ENCODE results near the gene C20orf204.

C20orf204 gene

DNA sequence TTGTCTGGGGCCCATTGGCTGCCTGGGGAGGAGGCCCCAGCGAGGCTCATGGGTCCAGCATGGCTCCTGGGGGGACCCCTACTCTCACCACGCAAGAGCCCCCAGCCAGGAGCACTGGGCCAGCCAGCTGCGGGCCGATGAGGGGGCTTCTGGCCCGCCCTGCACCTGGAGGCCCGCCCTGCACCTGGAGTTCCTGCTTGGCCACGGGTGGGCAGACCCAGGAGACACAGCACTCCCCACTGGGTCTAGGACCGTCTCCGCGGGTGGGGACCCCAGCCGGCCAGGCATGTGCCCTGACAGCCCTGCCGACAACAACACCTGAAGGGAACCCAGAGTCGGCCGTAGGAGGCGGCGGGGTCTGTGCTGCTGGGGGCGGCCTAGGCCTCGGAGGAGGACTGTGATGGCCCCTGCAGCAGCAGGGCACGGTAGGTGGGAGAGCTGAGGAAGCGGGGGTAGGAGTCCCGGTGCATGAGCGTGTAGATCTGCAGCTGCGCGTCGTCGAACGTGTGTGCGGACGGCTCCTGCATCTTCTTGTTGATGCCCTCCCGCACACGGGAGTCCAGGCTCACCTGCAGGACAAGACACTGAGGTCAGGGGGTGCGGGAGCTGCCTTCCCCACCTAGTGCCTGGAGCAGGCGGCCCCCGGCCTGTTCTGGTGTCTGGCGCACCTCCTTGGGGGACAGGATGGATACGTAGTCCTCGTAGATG, 37.6 kb downstream of the C20orf204 start:
- H3K9me3 ChIP-seq (ENCODE audit: insufficient read depth, low read length) = no peaks in the 10 kb centered on the region
- TF ChIP-seq EZH2phosphoT487 (IDR thresholded peaks at IDR 0.05; ENCODE audit: low read depth) = no peak
- H3K79me2 ChIP-seq (ENCODE audit: low read length) = peaks cover 27% of the 10 kb centered on the region
- H3K27me3 ChIP-seq (ENCODE audit: low read depth, low read length) = no peaks in the 10 kb centered on the region
- H2AFZ ChIP-seq (ENCODE audit: low read depth, low read length) = no peak overlapping the region
- no peak overlapping the region for H3K4me3 ChIP-seq (ENCODE audit: low read length)
- H3K27ac ChIP-seq (ENCODE audit: low read length) = no peak overlapping the region
- no peaks in the 10 kb centered on the region for H4K20me1 ChIP-seq (ENCODE audit: insufficient read depth, low read length)
- peaks cover 25% of the 10 kb centered on the region for H3K4me1 ChIP-seq (ENCODE audit: low read length)
- H3K36me3 ChIP-seq (replicated peaks; ENCODE audit: low read depth, low read length) = peaks cover 19% of the 10 kb centered on the region
- no peak overlapping the region for H3K9ac ChIP-seq (ENCODE audit: low read length)
- H3K4me2 ChIP-seq (ENCODE audit: low read length) = no peak overlapping the region

- Histone ChIP-seq H3K4me3 (ENCODE audit: low read length) (no peak overlapping the region), H3K27me3 (ENCODE audit: low read depth, low read length) (no peaks in the 10 kb centered on the region), H2AFZ (ENCODE audit: low read depth, low read length) (no peak overlapping the region), H3K27ac (ENCODE audit: low read length) (no peak overlapping the region), H4K20me1 (ENCODE audit: insufficient read depth, low read length) (no peaks in the 10 kb centered on the region), H3K4me1 (ENCODE audit: low read length) (peaks cover 25% of the 10 kb centered on the region), H3K9ac (ENCODE audit: low read length) (no peak overlapping the region), H3K36me3 (replicated peaks; ENCODE audit: low read depth, low read length) (peaks cover 19% of the 10 kb centered on the region), H3K9me3 (ENCODE audit: insufficient read depth, low read length) (no peaks in the 10 kb centered on the region), H3K79me2 (ENCODE audit: low read length) (peaks cover 34% of the 10 kb centered on the region), H3K4me2 (ENCODE audit: low read length) (no peak overlapping the region)
- TF ChIP-seq, protein P1, sequence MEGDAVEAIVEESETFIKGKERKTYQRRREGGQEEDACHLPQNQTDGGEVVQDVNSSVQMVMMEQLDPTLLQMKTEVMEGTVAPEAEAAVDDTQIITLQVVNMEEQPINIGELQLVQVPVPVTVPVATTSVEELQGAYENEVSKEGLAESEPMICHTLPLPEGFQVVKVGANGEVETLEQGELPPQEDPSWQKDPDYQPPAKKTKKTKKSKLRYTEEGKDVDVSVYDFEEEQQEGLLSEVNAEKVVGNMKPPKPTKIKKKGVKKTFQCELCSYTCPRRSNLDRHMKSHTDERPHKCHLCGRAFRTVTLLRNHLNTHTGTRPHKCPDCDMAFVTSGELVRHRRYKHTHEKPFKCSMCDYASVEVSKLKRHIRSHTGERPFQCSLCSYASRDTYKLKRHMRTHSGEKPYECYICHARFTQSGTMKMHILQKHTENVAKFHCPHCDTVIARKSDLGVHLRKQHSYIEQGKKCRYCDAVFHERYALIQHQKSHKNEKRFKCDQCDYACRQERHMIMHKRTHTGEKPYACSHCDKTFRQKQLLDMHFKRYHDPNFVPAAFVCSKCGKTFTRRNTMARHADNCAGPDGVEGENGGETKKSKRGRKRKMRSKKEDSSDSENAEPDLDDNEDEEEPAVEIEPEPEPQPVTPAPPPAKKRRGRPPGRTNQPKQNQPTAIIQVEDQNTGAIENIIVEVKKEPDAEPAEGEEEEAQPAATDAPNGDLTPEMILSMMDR (IDR thresholded peaks at IDR 0.05; ENCODE audit: low read depth, low read length) = no peak
- TF ChIP-seq EZH2phosphoT487 (IDR thresholded peaks at IDR 0.05; ENCODE audit: low read depth) = no peak
These were observed 38.3 kb downstream of the C20orf204 start for GRCh38 chr20:64074184-64074789.

- Histone ChIP-seq H3K36me3 (replicated peaks; ENCODE audit: low read depth, low read length) (peaks cover 19% of the 10 kb centered on the region), H3K27ac (ENCODE audit: low read length) (no peak overlapping the region), H3K9me3 (ENCODE audit: insufficient read depth, low read length) (no peaks in the 10 kb centered on the region), H3K79me2 (ENCODE audit: low read length) (peaks cover 34% of the 10 kb centered on the region), H3K4me1 (ENCODE audit: low read length) (peaks cover 25% of the 10 kb centered on the region), H2AFZ (ENCODE audit: low read depth, low read length) (no peak overlapping the region), H3K27me3 (ENCODE audit: low read depth, low read length) (no peaks in the 10 kb centered on the region), H4K20me1 (ENCODE audit: insufficient read depth, low read length) (no peaks in the 10 kb centered on the region), H3K9ac (ENCODE audit: low read length) (no peak overlapping the region), H3K4me3 (ENCODE audit: low read length) (no peak overlapping the region), H3K4me2 (ENCODE audit: low read length) (no peak overlapping the region)
- TF ChIP-seq, protein P1 (IDR thresholded peaks at IDR 0.05; ENCODE audit: low read depth, low read length) = no peak
- no peak for TF ChIP-seq EZH2phosphoT487 (IDR thresholded peaks at IDR 0.05; ENCODE audit: low read depth)
These were observed 39.0 kb downstream of the C20orf204 start for GRCh38 chr20:64074963-64075362.

GRCh38 chr20:64075556-64075955, 39.6 kb downstream of the C20orf204 start:
- Histone ChIP-seq H3K4me2 (ENCODE audit: low read length) (no peak overlapping the region), H4K20me1 (ENCODE audit: insufficient read depth, low read length) (no peaks in the 10 kb centered on the region), H3K4me3 (ENCODE audit: low read length) (no peak overlapping the region), H3K27ac (ENCODE audit: low read length) (no peak overlapping the region), H3K79me2 (ENCODE audit: low read length) (peaks cover 34% of the 10 kb centered on the region), H3K27me3 (ENCODE audit: low read depth, low read length) (no peaks in the 10 kb centered on the region), H3K36me3 (replicated peaks; ENCODE audit: low read depth, low read length) (peaks cover 19% of the 10 kb centered on the region), H2AFZ (ENCODE audit: low read depth, low read length) (no peak overlapping the region), H3K9me3 (ENCODE audit: insufficient read depth, low read length) (no peaks in the 10 kb centered on the region), H3K4me1 (ENCODE audit: low read length) (peaks cover 27% of the 10 kb centered on the region), H3K9ac (ENCODE audit: low read length) (no peak overlapping the region)
- no peak for TF ChIP-seq EZH2phosphoT487 (IDR thresholded peaks at IDR 0.05; ENCODE audit: low read depth)
- TF ChIP-seq, protein P1 (IDR thresholded peaks at IDR 0.05; ENCODE audit: low read depth, low read length) = no peak

Data from OCI-LY3 (cell line).